ENCODE data around the gene KCNMA1.

Gene KCNMA1

GRCh38 chr10:77022671-77023070 lies 614.9 kb downstream of the KCNMA1 start:
- no peak for DNase-seq

DNA sequence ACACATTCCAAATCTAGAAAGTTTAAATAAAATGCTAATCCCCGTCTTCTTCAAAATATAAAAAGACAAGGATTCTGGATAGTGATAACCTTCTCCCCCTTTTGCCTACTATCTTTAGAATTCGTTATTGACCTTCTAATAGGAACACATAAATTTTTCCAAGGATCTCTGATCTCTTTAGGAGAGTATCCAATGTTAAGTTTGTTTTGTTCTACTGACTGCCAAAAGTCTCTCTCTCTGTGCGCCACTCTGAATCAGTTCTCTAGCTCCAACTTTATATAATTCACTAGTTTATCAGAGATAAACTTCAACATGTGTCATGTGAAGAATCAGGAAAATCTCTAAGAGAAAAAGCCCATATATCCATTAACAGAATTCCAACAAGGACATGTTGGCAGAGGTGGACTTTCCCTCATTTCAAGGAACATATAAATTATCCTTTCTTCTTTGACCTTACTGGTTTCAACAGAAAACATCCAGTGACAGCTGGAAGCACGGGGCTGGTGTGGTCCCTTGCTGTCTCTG lies 615.6 kb downstream of the KCNMA1 start:
- no peak for DNase-seq

DNA sequence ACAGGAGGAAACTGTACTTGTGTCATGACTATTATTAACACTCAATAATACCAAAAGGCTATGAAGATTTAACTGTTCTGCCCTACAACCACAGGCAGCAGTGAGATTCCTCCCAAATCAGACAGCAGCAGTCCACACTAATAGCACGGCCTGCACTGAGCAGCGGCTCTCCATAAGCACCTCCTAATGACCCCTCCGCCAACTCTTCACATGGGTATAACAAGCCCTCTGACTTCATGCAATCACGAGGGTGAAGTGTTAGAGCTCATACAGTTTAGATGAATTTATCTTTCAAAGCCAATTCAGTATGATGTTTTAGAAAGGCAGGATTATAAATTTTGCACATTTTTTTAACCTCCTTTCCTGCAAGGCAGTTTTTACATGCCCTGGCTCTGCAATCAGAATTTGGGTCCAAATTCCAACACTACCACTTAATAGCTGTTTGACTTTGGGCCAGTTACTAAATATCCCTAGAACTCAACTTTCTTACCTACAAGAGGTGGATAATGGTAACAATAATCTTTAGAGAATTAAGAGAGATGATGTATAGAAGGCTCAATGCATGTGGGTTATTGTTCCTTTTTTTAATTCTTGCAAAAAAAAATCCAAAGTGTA lies 617.1 kb downstream of the KCNMA1 start:
- DNase-seq = no peak

DNA sequence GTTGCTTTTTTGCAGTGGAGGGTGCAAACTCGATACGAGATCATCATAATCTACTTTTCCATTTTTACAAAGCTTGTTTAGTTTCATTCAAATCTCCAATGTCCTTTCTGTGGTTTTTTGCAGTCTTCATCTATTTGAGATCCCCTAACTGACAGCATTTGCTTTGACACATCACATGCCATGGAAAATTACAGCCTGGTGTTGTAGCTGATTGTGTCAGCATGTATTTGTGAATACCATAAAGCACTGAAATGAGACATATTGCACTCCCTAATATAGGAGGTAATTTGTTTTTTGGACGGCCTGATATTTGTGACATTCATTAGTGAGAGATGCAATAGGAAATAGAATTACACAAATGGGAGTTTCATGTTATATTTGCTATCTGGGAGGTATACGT lies 620.8 kb downstream of the KCNMA1 start:
- DNase-seq = no peak

DNA sequence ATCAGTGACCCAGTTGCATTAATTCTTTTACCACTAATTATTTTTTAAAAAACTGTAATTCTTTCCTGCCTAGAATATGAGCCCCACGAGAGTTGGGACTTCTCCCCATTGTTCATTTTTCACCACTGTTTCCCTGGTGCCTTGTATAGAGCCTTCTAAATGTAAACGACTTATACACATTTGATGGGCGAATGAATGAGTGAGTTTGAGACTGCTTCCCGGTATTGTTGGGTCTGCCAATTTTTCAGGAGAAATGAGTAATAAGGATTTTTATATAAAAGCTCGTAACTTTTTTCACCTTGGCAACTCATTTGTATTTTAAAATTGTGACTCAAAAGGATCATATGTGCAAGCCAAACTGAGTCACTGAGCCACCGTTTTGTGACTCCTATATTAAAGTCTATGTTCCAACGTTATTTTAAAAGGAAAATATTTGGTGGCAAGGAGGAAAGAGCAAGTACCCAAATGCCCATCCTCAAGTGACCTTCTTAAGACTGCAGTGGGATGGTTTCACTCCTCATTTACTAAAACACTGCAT lies 621.3 kb downstream of the KCNMA1 start:
- no peak for DNase-seq

GRCh38 chr10:77015360-77015759 lies 622.2 kb downstream of the KCNMA1 start:
- DNase-seq = no peak

- no peak for DNase-seq
Measured at GRCh38 chr10:77012812-77013500, 624.7 kb downstream of the KCNMA1 start.

- no peak for DNase-seq
Measured at GRCh38 chr10:77011874-77012811, 625.5 kb downstream of the KCNMA1 start.

GRCh38 chr10:77010430-77010829 lies 627.2 kb downstream of the KCNMA1 start:
- no peak for DNase-seq

DNA sequence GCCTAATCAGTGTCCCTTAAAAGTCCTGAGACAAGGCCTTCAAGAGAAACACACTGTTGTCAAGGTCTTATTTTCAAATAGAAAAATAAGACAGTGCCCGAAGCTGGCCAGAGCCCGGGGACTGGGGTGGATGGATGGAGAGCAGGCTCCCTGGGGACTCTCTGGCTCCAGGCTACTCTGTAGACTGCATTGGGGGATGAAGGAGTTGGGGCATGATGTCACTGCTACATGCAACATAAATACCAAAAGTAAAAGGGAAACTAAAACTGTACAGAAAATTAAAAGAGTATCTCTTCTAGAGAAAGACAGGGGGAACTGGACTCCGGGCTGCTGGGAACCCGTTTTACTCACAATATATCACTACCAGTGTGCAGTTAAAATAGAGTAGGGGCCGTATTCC lies 629.8 kb downstream of the KCNMA1 start:
- DNase-seq = no peak

GRCh38 chr10:77006836-77007511 lies 630.6 kb downstream of the KCNMA1 start:
- DNase-seq = no peak

- no peak for DNase-seq
Measured at GRCh38 chr10:77005871-77006270, 631.7 kb downstream of the KCNMA1 start.

GRCh38 chr10:77004917-77005564 lies 632.6 kb downstream of the KCNMA1 start:
- no peak for DNase-seq

DNA sequence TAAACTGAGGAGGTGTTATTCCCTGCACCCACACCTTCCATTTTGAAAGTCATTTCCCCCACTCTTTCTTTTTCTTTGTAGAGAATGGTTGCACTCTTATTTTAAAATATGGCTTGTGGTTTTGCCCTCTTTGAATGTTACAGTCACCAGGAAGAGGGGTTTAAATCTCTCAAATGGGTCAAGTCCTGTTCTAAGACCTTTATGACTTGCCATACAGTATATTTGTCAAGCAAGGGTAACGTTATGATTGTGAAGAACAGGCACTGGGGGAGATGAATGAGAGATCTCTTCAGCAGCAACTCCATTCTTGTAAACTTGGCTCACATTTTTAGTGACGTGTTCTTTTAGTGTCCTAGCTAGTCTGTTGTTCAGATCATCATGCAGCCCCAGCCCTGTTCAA lies 634.7 kb downstream of the KCNMA1 start:
- DNase-seq = no peak

GRCh38 chr10:77001206-77001605 lies 636.4 kb downstream of the KCNMA1 start:
- no peak for DNase-seq

GRCh38 chr10:76998451-76998850 lies 639.2 kb downstream of the KCNMA1 start:
- DNase-seq = no peak

DNA sequence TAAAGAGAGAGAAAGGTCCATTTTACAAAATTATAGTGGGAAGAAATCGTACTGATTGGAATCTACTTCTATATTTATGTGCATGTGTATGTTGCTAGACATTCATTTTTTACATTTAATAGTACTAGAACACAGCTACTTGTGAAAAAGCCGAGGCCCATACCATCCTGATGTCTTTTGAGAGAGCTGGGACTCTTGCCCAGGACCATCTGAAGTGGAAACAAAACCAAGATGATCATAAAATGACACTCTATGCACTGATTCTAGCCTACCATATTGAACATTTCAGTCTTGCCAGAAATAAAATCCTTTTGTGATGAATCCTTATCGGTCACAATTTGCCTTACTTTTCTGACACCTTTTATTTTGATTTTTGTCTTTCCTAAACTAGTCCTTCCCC lies 640.0 kb downstream of the KCNMA1 start:
- DNase-seq = no peak

GRCh38 chr10:76995023-76995422 lies 642.6 kb downstream of the KCNMA1 start:
- DNase-seq = no peak

DNA sequence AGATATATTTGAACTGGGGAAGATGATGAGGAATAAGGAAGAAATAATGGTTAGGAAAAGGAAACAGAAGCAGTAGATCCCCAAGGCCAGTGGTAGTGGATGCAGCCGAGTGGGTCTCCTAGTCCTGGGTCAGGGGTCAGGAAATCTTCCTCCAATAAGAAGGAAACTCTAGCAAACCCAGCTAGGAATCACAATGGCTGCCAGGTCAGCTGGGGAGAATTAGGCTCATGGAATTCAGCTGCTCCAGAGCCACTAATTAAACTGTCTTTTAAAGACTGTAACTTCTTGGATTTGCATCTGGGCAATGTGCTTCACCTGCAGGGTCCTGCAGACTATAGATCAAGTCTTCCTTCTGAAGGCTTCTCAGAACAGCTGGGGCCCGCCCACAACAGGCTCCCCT lies 644.4 kb downstream of the KCNMA1 start:
- no peak for DNase-seq

DNA sequence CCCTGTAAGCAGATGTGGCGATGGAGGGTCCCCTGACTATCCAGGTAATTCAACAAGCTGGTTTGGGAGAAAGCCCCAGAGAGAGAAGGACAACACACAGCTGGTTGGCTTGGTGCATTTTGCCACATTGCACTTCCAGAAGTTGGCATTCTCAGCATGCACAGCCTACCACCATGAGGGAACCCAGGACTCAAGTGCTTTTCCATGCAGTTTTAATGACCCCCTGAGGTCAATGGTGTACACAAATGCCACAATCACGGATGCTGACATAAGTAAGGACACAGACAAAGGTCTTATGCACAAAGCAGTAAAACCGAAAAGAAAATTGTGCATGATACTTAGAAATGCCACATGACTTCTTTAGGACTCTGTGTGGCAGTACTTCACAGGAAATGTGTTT lies 645.1 kb downstream of the KCNMA1 start:
- DNase-seq = no peak

- no peak for DNase-seq
Measured at GRCh38 chr10:76991621-76992020, 646.0 kb downstream of the KCNMA1 start.

GRCh38 chr10:76990561-76990960 lies 647.0 kb downstream of the KCNMA1 start:
- DNase-seq = no peak
